Effector CD8-positive, alpha-beta T cell (primary cell): ENCODE data around the gene ZNF17.

ENCODE experiments used
- DNase-seq: peaks from one replicate; lab custom pipeline; 2025; lab: John Stamatoyannopoulos, UW

The ZNF17 gene

GRCh38 chr19:57434386-57435061 lies 23.6 kb downstream of the ZNF17 start:
- no peak for DNase-seq

- DNase-seq: peak; percentile 95
Measured at GRCh38 chr19:57435062-57435978, 24.4 kb downstream of the ZNF17 start, which contains the start of gene ZNF749. TSS of gene ZNF749 (plus strand) at chr19:57435325. CDS start at chr19:57435579, 254 bp downstream.

- DNase-seq: no peak
Measured at GRCh38 chr19:57436417-57436816, 25.5 kb downstream of the ZNF17 start.

DNA sequence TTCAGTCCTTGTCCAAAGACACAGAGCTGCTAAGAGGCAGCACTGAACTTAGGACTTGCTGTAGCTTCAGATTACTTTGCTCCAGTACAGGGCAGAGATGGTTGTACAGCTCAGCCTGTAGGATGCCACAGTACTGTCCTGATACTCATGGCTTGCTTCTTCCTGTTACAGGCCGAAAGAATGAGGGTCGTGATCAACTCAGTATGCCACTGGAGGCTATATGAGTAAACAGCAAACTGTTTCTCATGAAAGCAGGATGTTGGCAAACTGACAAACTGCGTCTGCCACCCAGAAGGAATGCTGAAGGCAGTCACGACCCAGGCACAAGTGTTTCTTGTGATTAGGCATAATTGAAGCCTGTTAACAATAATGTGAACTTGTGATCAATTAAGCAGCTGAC lies 27.0 kb downstream of the ZNF17 start:
- DNase-seq: no peak

- DNase-seq: no peak
Measured at GRCh38 chr19:57438925-57439324, 28.0 kb downstream of the ZNF17 start.

- DNase-seq: no peak
Measured at GRCh38 chr19:57441979-57442752, 31.2 kb downstream of the ZNF17 start.

GRCh38 chr19:57443121-57443696 lies 32.2 kb downstream of the ZNF17 start:
- DNase-seq: no peak

- DNase-seq: no peak
Measured at GRCh38 chr19:57452307-57452706, 41.3 kb downstream of the ZNF17 start.

DNA sequence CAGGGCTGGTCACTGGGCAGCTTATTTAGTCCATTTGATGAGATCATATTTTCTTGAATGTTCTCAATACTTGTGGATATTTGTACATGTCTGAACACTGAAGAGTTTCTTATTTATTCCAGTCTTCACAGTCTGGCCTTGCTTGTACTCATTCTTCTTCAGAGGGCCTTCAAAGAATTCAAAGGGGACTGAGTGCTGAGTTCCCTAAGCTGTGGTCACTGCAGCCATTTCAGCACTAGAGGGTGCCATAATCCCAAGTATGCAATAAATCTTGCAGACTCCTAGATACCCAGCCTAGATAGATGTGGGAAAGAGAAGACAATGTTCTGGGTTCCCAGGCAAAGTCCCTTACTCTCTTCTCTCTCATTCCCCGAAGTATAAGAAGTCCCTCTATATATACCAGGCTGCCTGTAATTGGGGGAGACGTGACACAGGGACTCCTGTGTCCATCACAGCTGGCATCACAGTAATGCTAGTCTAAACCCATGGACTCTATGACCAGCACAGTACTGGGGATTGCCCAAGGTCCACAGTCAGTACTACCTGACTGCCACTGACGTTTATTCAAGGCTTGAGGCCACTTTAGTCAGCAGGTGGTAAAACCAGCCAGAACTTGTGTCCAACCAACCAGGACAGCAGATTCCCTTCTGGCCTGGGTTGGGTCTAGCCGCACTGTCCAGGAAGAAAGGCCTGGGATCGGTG lies 54.9 kb downstream of the ZNF17 start:
- DNase-seq: no peak

DNA sequence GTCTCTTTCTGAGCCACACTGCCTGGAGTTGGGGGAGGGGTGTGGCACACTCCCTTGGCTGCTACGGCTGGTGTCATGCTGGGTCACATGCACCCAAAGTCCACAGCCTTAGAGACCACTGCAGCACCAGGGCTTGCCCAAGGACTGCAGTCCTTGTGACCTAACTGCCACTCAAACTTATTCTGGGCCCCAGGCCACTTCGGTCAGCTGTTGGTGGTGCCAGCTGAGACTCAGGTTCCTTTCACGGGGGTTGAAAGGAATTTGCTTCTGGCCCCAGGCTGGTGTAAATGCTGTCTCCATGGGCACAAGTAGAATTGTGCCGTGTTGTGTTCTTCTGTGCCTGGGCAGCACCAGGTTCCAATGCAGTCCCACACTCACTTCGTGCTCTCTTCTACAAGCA lies 55.5 kb downstream of the ZNF17 start:
- DNase-seq: no peak
